Panc1 (cell line): Measurements from ENCODE around the gene PIP4K2A. TPM values are rescaled to one million over a fixed set of nuclear protein-coding genes. Genes with fewer than 3 reads are reported as not detected.

ENCODE experiments used
- ATAC-seq: fragments of 200-7000 bp; cut with Tn5 transposase; 2 replicates; pipeline ENCODE4 v1.9.1; 2020; ENCODE audit warnings: mild to moderate bottlenecking, moderate library complexity
- BruUV-seq: library from RNA; stranded (reverse); fragments of 400-500 nt; replicated peaks from 2 replicates; lab custom pipeline; 2021; lab: Mats Ljungman, UMichigan
- CTCF ChIA-PET: fragments of 300-600 bp; sonication (Branson Sonifier 250); formaldehyde crosslinking; loops from one replicate; lab custom pipeline; 2022; ENCODE audit warnings: antibody characterized with exemption; lab: Charles Lee
- POLR2A ChIA-PET: fragments of 300-600 bp; sonication (Branson Sonifier 250); formaldehyde crosslinking; loops from one replicate; lab custom pipeline; 2022; ENCODE audit warnings: antibody characterized with exemption; lab: Charles Lee
- DNase-seq: peaks from one replicate; pipeline ENCODE4 v3.0.0-alpha.2; 2010; ENCODE audit warnings: low read depth, low spot score
- H3K27ac ChIP-seq: 2 replicates; pipeline ENCODE4 v1.5.1; 2011; ENCODE audit warnings: mild to moderate bottlenecking, low read length, inconsistent platforms
- H3K27me3 ChIP-seq: fragments of 200-500 bp; sonication (Bioruptor generic); 2 replicates; pipeline ENCODE4 v1.6.0; 2014; ENCODE audit warnings: low read length, inconsistent platforms; ENCODE audit not compliant: control insufficient read depth, insufficient read depth
- H3K36me3 ChIP-seq: fragments of 200-500 bp; sonication (Bioruptor generic); 2 replicates; pipeline ENCODE4 v1.5.1; 2014; ENCODE audit warnings: inconsistent platforms, mild to moderate bottlenecking, low read length, moderate library complexity; ENCODE audit not compliant: control insufficient read depth, insufficient read depth
- H3K4me1 ChIP-seq: 2 replicates; pipeline ENCODE4 v1.5.1; 2011; ENCODE audit warnings: inconsistent platforms, mild to moderate bottlenecking, low read length, moderate library complexity; ENCODE audit not compliant: control insufficient read depth, insufficient read depth
- H3K4me3 ChIP-seq, 2 experiments: 2 replicates each; pipeline ENCODE4 v1.5.1; 2011 to 2012; ENCODE audit warnings: low read depth in 2 of 2, low read length in 2 of 2, mild to moderate bottlenecking in 2 of 2, inconsistent platforms in 1 of 2, moderate library complexity in 1 of 2
- H3K9me3 ChIP-seq: fragments of 200-500 bp; sonication (Bioruptor generic); 2 replicates; pipeline ENCODE4 v1.5.1; 2014; ENCODE audit warnings: low read depth, mild to moderate bottlenecking, inconsistent platforms, low read length, moderate library complexity; ENCODE audit not compliant: control insufficient read depth, insufficient read depth
- CTCF ChIP-seq: fragments of 450-650 bp; IDR thresholded peaks from 2 replicates; pipeline ENCODE4 v1.5.1; 2017; ENCODE audit warnings: mild to moderate bottlenecking
- POLR2AphosphoS5 ChIP-seq: IDR thresholded peaks from 2 replicates; pipeline ENCODE4 v1.6.1; 2012; ENCODE audit warnings: mild to moderate bottlenecking, low read depth, low read length, moderate library complexity
- REST ChIP-seq, 2 experiments: IDR thresholded peaks; 2 replicates each; pipeline ENCODE4 v1.6.1; 2011 to 2012; ENCODE audit warnings: low read depth in 2 of 2, control low read depth in 1 of 2, low read length in 1 of 2, mild to moderate bottlenecking in 1 of 2, moderate library complexity in 1 of 2; ENCODE audit not compliant: insufficient read depth in 1 of 2
- SIN3A ChIP-seq: IDR thresholded peaks from 2 replicates; pipeline ENCODE4 v1.6.1; 2012; ENCODE audit warnings: low read depth, mild to moderate bottlenecking, low read length, moderate library complexity, borderline replicate concordance; ENCODE audit not compliant: insufficient read depth
- TCF7L2 ChIP-seq: IDR thresholded peaks from 2 replicates; pipeline ENCODE4 v1.6.1; 2011; ENCODE audit warnings: mild to moderate bottlenecking, low read depth, low read length, inconsistent platforms
- in situ Hi-C: cut with HindIII; loops from 2 replicates; pipeline ENCODE4 v1.10.0; 2016; ENCODE audit warnings: low sequenced_read_pairs, low pct_unique_long_range_greater_than_20kb
- intact Hi-C: fragments of 100-400 bp; cut with micrococcal nuclease; formaldehyde crosslinking; loops from one replicate; pipeline ENCODE4 v1.10.0; 2022; ENCODE audit not compliant: unreplicated experiment
- total RNA-seq: library from RNA; stranded (reverse); gene quantifications from one replicate; pipeline ENCODE4 v1.2.1, GENCODE V29; 2021; ENCODE audit not compliant: unreplicated experiment

PIP4K2A gene
- total RNA-seq, 1 experiment from 2014 or later = 25.2 TPM

GRCh38 chr10:22723343-22723779, 9.0 kb upstream of the PIP4K2A start:
- BruUV-seq = no TSS peak

GRCh38 chr10:22722626-22723169, 8.3 kb upstream of the PIP4K2A start:
- ATAC-seq (no peak), DNase-seq (no peak)
- Histone ChIP-seq H3K4me1 (no peaks in the 10 kb centered on the region), H3K9me3 (no peaks in the 10 kb centered on the region), H3K36me3 (no peaks in the 10 kb centered on the region), H3K27ac (no peak overlapping the region), H3K27me3 (no peaks in the 10 kb centered on the region), H3K4me3 (no peak overlapping the region)
- BruUV-seq = no TSS peak
- intact Hi-C loops = no loop called here
- POLR2A ChIA-PET = no interaction called here
- in situ Hi-C loops = no loop called here
- TF ChIP-seq POLR2AphosphoS5 (no peak), SIN3A (no peak), CTCF (no peak), REST (IDR thresholded peaks at IDR 0.05; ENCODE audit: insufficient read depth in 1 of 2, low read depth in 2 of 2, low read length in 1 of 2) (no peak), TCF7L2 (no peak)
- CTCF ChIA-PET = no interaction called here

More at GRCh38 chr10:22723343-22723779, 9.0 kb upstream of the PIP4K2A start:
- H3K4me1 ChIP-seq = no peaks in the 10 kb centered on the region
- TF ChIP-seq SIN3A (no peak), TCF7L2 (no peak), CTCF (no peak), REST (IDR thresholded peaks at IDR 0.05; ENCODE audit: insufficient read depth in 1 of 2, low read depth in 2 of 2, low read length in 1 of 2) (no peak), POLR2AphosphoS5 (no peak)
- H3K36me3 ChIP-seq = no peaks in the 10 kb centered on the region
- H3K27me3 ChIP-seq = no peaks in the 10 kb centered on the region
- intact Hi-C loops = no loop called here
- H3K27ac ChIP-seq = no peak overlapping the region
- in situ Hi-C loops = no loop called here
- no peaks in the 10 kb centered on the region for H3K9me3 ChIP-seq
- ChIA-PET CTCF (no interaction called here), POLR2A (interaction anchor here (0.6 kb wide), 1 partner anchor 27 kb away, joined by 5 read pairs; no protein-coding TSS in a partner anchor)
- ATAC-seq (no peak), DNase-seq (no peak)
- no peak overlapping the region for H3K4me3 ChIP-seq
